GM23338 (cell line): ENCODE results near the gene SORBS2. TPM values are rescaled to one million over a fixed set of nuclear protein-coding genes. Genes with fewer than 3 reads are reported as not detected.

Source experiments
- ATAC-seq: fragments of 200-7000 bp; cut with Tn5 transposase; 3 replicates; pipeline ENCODE4 v1.9.1; 2020
- DNase-seq: peaks from one replicate; pipeline ENCODE4 v3.0.0-alpha.2; 2015; ENCODE audit warnings: low spot score
- H2AFZ ChIP-seq: fragments of 200-600 bp; sonication (generic); 2 replicates; pipeline ENCODE4 v1.8.0; 2016; ENCODE audit warnings: antibody characterized with exemption, mild to moderate bottlenecking, moderate library complexity
- H3F3A ChIP-seq: fragments of 200-600 bp; sonication (generic); replicated peaks from 2 replicates; pipeline ENCODE4 v1.8.0; 2017; ENCODE audit warnings: antibody characterized with exemption, mixed run types, low read depth
- H3K27ac ChIP-seq: fragments of 200-600 bp; sonication (generic); 2 replicates; pipeline ENCODE4 v1.6.1; 2016; ENCODE audit warnings: low read depth
- H3K27me3 ChIP-seq: fragments of 200-600 bp; sonication (generic); 2 replicates; pipeline ENCODE4 v1.8.0; 2016; ENCODE audit warnings: mild to moderate bottlenecking, mixed run types, moderate library complexity; ENCODE audit not compliant: insufficient read depth
- H3K36me3 ChIP-seq: fragments of 200-600 bp; sonication (generic); 2 replicates; pipeline ENCODE4 v1.8.0; 2016; ENCODE audit warnings: mild to moderate bottlenecking; ENCODE audit not compliant: insufficient read depth
- H3K4me1 ChIP-seq: fragments of 200-600 bp; sonication (generic); 2 replicates; pipeline ENCODE4 v1.8.0; 2016; ENCODE audit warnings: mild to moderate bottlenecking, moderate library complexity; ENCODE audit not compliant: insufficient read depth
- H3K4me2 ChIP-seq: fragments of 200-600 bp; sonication (generic); 2 replicates; pipeline ENCODE4 v1.7.1; 2017; ENCODE audit warnings: mixed run types
- H3K4me3 ChIP-seq: fragments of 200-600 bp; sonication (generic); 2 replicates; pipeline ENCODE4 v1.6.1; 2016; ENCODE audit warnings: mixed run types
- H3K79me2 ChIP-seq: fragments of 200-600 bp; sonication (generic); replicated peaks from 2 replicates; pipeline ENCODE4 v1.8.0; 2017; ENCODE audit warnings: mild to moderate bottlenecking; ENCODE audit not compliant: insufficient read depth
- H3K9me2 ChIP-seq: fragments of 200-600 bp; sonication (generic); 2 replicates; pipeline ENCODE4 v1.8.0; 2017; ENCODE audit not compliant: insufficient read depth
- H4K20me1 ChIP-seq: fragments of 200-600 bp; sonication (generic); replicated peaks from 2 replicates; pipeline ENCODE4 v1.8.0; 2017; ENCODE audit warnings: mild to moderate bottlenecking; ENCODE audit not compliant: insufficient read depth
- H3K27ac Mint-ChIP-seq: 2 replicates; pipeline ENCODE4 v1.8.0; 2020; ENCODE audit warnings: inconsistent platforms, mild to moderate bottlenecking, moderate library complexity, mixed read lengths
- H3K27me3 Mint-ChIP-seq: 3 replicates; pipeline ENCODE4 v1.8.0; 2022; ENCODE audit warnings: low read depth, mild to moderate bottlenecking, moderate library complexity, mixed read lengths, inconsistent platforms; ENCODE audit not compliant: insufficient read depth, poor library complexity
- H3K36me3 Mint-ChIP-seq: 3 replicates; pipeline ENCODE4 v1.8.0; 2021; ENCODE audit warnings: low read depth, mild to moderate bottlenecking, inconsistent platforms, moderate library complexity, mixed read lengths
- H3K4me1 Mint-ChIP-seq: 3 replicates; pipeline ENCODE4 v1.8.0; 2020; ENCODE audit warnings: mild to moderate bottlenecking, inconsistent platforms, mixed read lengths
- H3K4me3 Mint-ChIP-seq: 3 replicates; pipeline ENCODE4 v1.8.0; 2021; ENCODE audit warnings: moderate library complexity, mild to moderate bottlenecking, inconsistent platforms, mixed read lengths
- H3K9me3 Mint-ChIP-seq: 3 replicates; pipeline ENCODE4 v1.8.0; 2020; ENCODE audit warnings: moderate library complexity, mild to moderate bottlenecking, inconsistent platforms, mixed read lengths
- CREB1 ChIP-seq: fragments of 250-450 bp; sonication (Bioruptor Pico); IDR thresholded peaks from 2 replicates; pipeline ENCODE4 v1.5.0; 2020; ENCODE audit warnings: low read depth, mild to moderate bottlenecking, moderate library complexity
- CTCF ChIP-seq, 2 experiments: fragments of 200-600 bp in 1 of 2; sonication (generic) in 1 of 2; conservative IDR thresholded peaks; 2 replicates each; pipeline versions ENCODE4 v1.5.1 to v1.6.1; 2016 to 2017; ENCODE audit warnings: antibody characterized with exemption in 2 of 2, low read depth in 2 of 2, mild to moderate bottlenecking in 2 of 2, moderate library complexity in 1 of 2
- EZH2 ChIP-seq: fragments of 200-600 bp; sonication (generic); IDR thresholded peaks from one replicate; pipeline ENCODE4 v1.8.0; 2017; ENCODE audit warnings: antibody characterized with exemption, mild to moderate bottlenecking, low read depth; ENCODE audit not compliant: unreplicated experiment
- EZH2phosphoT487 ChIP-seq: fragments of 200-600 bp; sonication (generic); IDR thresholded peaks from one replicate; pipeline ENCODE4 v1.8.1; 2018; ENCODE audit warnings: antibody characterized with exemption; ENCODE audit not compliant: unreplicated experiment
- JUNB ChIP-seq: IDR thresholded peaks from one replicate; pipeline ENCODE4 v1.6.1; 2016; ENCODE audit warnings: antibody characterized with exemption; ENCODE audit not compliant: unreplicated experiment
- NANOG ChIP-seq: IDR thresholded peaks from 2 replicates; pipeline ENCODE4 v1.6.1; 2016; ENCODE audit warnings: antibody characterized with exemption, borderline replicate concordance
- POLR2AphosphoS5 ChIP-seq: IDR thresholded peaks from 2 replicates; pipeline ENCODE4 v1.6.1; 2016; ENCODE audit warnings: antibody characterized with exemption, low read depth
- STAT1 ChIP-seq: IDR thresholded peaks from one replicate; pipeline ENCODE4 v1.6.1; 2016; ENCODE audit warnings: antibody characterized with exemption; ENCODE audit not compliant: unreplicated experiment
- ZNF114 ChIP-seq: fragments of 250-450 bp; sonication (Bioruptor Pico); IDR thresholded peaks from 2 replicates; pipeline ENCODE4 v1.5.0; 2020; ENCODE audit warnings: mild to moderate bottlenecking, moderate library complexity
- ZNF331 ChIP-seq: fragments of 250-450 bp; sonication (Bioruptor Pico); IDR thresholded peaks from 2 replicates; pipeline ENCODE4 v1.5.0; 2020; ENCODE audit warnings: low read depth, mild to moderate bottlenecking, moderate library complexity
- polyA plus RNA-seq: library from polyadenylated mRNA; unstranded; fragments of >200 nt; fragmentation: Nextera tagmentation; extraction: Ambion mirVana; gene quantifications from 2 replicates; pipeline ENCODE4 v1.2.1, GENCODE V29; 2016
- total RNA-seq: library from RNA; depleted of rRNA; stranded (reverse); fragments of >200 nt; shearing (Covaris generic); gene quantifications from 2 replicates; pipeline ENCODE4 v1.2.3, GENCODE V29; 2014
- TF ChIP-seq, protein P1 (sequence below): IDR thresholded peaks from one replicate; pipeline ENCODE4 v1.6.1; 2018; ENCODE audit warnings: antibody characterized with exemption; ENCODE audit not compliant: unreplicated experiment
- TF ChIP-seq, protein P2 (sequence below): IDR thresholded peaks from 2 replicates; pipeline ENCODE4 v1.6.1; 2016; ENCODE audit warnings: antibody characterized with exemption

The SORBS2 gene
- total and polyA plus RNA-seq, 2 experiments from 2014 or later = 17.8 to 27.6 TPM

GRCh38 chr4:185625503-185625902 lies 186.5 kb downstream of the SORBS2 start (continued):
- no peak for TF ChIP-seq CTCF (conservative IDR thresholded peaks at IDR 0.05; ENCODE audit: low read depth in 2 of 2)

DNA sequence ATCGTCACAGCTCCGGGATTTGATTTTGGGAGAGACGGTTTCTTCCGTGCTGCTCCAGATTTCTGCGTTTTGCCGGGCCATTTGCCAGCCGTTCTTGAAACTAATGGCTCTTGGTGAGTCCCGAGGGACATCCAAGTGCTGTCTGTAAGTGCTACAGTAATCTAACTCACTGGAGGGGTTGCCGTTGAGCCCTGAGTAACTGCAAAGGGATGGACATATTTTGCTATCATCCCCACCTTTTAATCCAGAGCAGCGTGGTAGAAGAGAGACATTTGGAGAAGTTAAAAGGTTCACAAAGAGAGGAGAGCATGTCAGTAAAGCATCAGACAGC lies 187.8 kb downstream of the SORBS2 start:
- no peak for ATAC-seq
- no peaks in the 10 kb centered on the region for H3K4me1 ChIP-seq
- H2AFZ ChIP-seq = 0 out of 2 replicates have a peak overlapping the region, but pooled peaks have one; percentile 18
- no peak overlapping the region for H3K4me3 Mint-ChIP-seq
- H3K9me2 ChIP-seq = peaks cover 12% of the 10 kb centered on the region; the same call in 1 of the 2 replicates
- no peaks in the 10 kb centered on the region for H3K79me2 ChIP-seq
- no peak overlapping the region for H3K4me3 ChIP-seq
- TF ChIP-seq JUNB (no peak), POLR2AphosphoS5 (no peak), CREB1 (CRISPR knock-in tag) (no peak), EZH2phosphoT487 (no peak), EZH2 (no peak), STAT1 (no peak)
- H3K27ac ChIP-seq = no peak overlapping the region
- no peaks in the 10 kb centered on the region for H4K20me1 ChIP-seq
- peaks cover 26% of the 10 kb centered on the region for H3K36me3 Mint-ChIP-seq
- no peaks in the 10 kb centered on the region for H3K9me3 Mint-ChIP-seq
- no peaks in the 10 kb centered on the region for H3K27me3 ChIP-seq
- H3K4me1 Mint-ChIP-seq = no peaks in the 10 kb centered on the region
- no peaks in the 10 kb centered on the region for H3K27me3 Mint-ChIP-seq
- H3K36me3 ChIP-seq = no peaks in the 10 kb centered on the region
- no peak overlapping the region for H3K4me2 ChIP-seq
- no peaks in the 10 kb centered on the region for H3F3A ChIP-seq
- no peak for DNase-seq
- no peak overlapping the region for H3K27ac Mint-ChIP-seq

GRCh38 chr4:185623444-185624258 lies 188.3 kb downstream of the SORBS2 start:
- H3K4me3 Mint-ChIP-seq = no peak overlapping the region
- TF ChIP-seq CTCF (conservative IDR thresholded peaks at IDR 0.05; ENCODE audit: low read depth in 2 of 2) (no peak), CREB1 (CRISPR knock-in tag) (no peak), STAT1 (no peak), JUNB (no peak), POLR2AphosphoS5 (no peak), ZNF114 (no peak), ZNF331 (CRISPR knock-in tag) (no peak), EZH2 (no peak), NANOG (no peak)
- TF ChIP-seq, protein P1, sequence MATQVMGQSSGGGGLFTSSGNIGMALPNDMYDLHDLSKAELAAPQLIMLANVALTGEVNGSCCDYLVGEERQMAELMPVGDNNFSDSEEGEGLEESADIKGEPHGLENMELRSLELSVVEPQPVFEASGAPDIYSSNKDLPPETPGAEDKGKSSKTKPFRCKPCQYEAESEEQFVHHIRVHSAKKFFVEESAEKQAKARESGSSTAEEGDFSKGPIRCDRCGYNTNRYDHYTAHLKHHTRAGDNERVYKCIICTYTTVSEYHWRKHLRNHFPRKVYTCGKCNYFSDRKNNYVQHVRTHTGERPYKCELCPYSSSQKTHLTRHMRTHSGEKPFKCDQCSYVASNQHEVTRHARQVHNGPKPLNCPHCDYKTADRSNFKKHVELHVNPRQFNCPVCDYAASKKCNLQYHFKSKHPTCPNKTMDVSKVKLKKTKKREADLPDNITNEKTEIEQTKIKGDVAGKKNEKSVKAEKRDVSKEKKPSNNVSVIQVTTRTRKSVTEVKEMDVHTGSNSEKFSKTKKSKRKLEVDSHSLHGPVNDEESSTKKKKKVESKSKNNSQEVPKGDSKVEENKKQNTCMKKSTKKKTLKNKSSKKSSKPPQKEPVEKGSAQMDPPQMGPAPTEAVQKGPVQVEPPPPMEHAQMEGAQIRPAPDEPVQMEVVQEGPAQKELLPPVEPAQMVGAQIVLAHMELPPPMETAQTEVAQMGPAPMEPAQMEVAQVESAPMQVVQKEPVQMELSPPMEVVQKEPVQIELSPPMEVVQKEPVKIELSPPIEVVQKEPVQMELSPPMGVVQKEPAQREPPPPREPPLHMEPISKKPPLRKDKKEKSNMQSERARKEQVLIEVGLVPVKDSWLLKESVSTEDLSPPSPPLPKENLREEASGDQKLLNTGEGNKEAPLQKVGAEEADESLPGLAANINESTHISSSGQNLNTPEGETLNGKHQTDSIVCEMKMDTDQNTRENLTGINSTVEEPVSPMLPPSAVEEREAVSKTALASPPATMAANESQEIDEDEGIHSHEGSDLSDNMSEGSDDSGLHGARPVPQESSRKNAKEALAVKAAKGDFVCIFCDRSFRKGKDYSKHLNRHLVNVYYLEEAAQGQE = no peak
- TF ChIP-seq, protein P2, sequence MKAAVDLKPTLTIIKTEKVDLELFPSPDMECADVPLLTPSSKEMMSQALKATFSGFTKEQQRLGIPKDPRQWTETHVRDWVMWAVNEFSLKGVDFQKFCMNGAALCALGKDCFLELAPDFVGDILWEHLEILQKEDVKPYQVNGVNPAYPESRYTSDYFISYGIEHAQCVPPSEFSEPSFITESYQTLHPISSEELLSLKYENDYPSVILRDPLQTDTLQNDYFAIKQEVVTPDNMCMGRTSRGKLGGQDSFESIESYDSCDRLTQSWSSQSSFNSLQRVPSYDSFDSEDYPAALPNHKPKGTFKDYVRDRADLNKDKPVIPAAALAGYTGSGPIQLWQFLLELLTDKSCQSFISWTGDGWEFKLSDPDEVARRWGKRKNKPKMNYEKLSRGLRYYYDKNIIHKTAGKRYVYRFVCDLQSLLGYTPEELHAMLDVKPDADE = no peak

More at GRCh38 chr4:185623444-185624258, 188.3 kb downstream of the SORBS2 start:
- no peak overlapping the region for H3K27ac ChIP-seq
- no peaks in the 10 kb centered on the region for H3K79me2 ChIP-seq
- no peaks in the 10 kb centered on the region for H3F3A ChIP-seq
- Mint-ChIP-seq H3K27ac (no peak overlapping the region), H3K27me3 (no peaks in the 10 kb centered on the region), H3K4me1 (no peaks in the 10 kb centered on the region), H3K9me3 (no peaks in the 10 kb centered on the region), H3K36me3 (peaks cover 26% of the 10 kb centered on the region)
- no peak overlapping the region for H3K4me2 ChIP-seq
- 0 out of 2 replicates have a peak overlapping the region, but pooled peaks have one; percentile 18 for H2AFZ ChIP-seq
- H3K9me2 ChIP-seq = peaks cover 12% of the 10 kb centered on the region; the same call in 1 of the 2 replicates
- DNase-seq = no peak
- no peaks in the 10 kb centered on the region for H4K20me1 ChIP-seq
- no peaks in the 10 kb centered on the region for H3K4me1 ChIP-seq
- no peaks in the 10 kb centered on the region for H3K27me3 ChIP-seq
- no peak for ATAC-seq
- H3K4me3 ChIP-seq = no peak overlapping the region
- H3K36me3 ChIP-seq = no peaks in the 10 kb centered on the region
